Panc1 (cell line): ENCODE measurements around the gene NR2F1.

Experiments used
- POLR2AphosphoS5 ChIP-seq: IDR thresholded peaks from 2 replicates; pipeline ENCODE4 v1.6.1; 2012; ENCODE audit warnings: mild to moderate bottlenecking, low read depth, low read length, moderate library complexity
- SIN3A ChIP-seq: IDR thresholded peaks from 2 replicates; pipeline ENCODE4 v1.6.1; 2012; ENCODE audit warnings: low read depth, mild to moderate bottlenecking, low read length, moderate library complexity, borderline replicate concordance; ENCODE audit not compliant: insufficient read depth
- TF ChIP-seq, protein P1 (sequence below): fragments of 450-650 bp; IDR thresholded peaks from 2 replicates; pipeline ENCODE4 v1.5.1; 2017; ENCODE audit warnings: mild to moderate bottlenecking
- TF ChIP-seq, protein P2 (sequence below), 2 experiments: IDR thresholded peaks; 2 replicates each; pipeline ENCODE4 v1.6.1; 2011 to 2012; ENCODE audit warnings: low read depth in 2 of 2, control low read depth in 1 of 2, low read length in 1 of 2, mild to moderate bottlenecking in 1 of 2, moderate library complexity in 1 of 2; ENCODE audit not compliant: insufficient read depth in 1 of 2

- TF ChIP-seq, protein P1, sequence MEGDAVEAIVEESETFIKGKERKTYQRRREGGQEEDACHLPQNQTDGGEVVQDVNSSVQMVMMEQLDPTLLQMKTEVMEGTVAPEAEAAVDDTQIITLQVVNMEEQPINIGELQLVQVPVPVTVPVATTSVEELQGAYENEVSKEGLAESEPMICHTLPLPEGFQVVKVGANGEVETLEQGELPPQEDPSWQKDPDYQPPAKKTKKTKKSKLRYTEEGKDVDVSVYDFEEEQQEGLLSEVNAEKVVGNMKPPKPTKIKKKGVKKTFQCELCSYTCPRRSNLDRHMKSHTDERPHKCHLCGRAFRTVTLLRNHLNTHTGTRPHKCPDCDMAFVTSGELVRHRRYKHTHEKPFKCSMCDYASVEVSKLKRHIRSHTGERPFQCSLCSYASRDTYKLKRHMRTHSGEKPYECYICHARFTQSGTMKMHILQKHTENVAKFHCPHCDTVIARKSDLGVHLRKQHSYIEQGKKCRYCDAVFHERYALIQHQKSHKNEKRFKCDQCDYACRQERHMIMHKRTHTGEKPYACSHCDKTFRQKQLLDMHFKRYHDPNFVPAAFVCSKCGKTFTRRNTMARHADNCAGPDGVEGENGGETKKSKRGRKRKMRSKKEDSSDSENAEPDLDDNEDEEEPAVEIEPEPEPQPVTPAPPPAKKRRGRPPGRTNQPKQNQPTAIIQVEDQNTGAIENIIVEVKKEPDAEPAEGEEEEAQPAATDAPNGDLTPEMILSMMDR, result no peak
- TF ChIP-seq SIN3A (no peak), POLR2AphosphoS5 (no peak)
- TF ChIP-seq, protein P2, sequence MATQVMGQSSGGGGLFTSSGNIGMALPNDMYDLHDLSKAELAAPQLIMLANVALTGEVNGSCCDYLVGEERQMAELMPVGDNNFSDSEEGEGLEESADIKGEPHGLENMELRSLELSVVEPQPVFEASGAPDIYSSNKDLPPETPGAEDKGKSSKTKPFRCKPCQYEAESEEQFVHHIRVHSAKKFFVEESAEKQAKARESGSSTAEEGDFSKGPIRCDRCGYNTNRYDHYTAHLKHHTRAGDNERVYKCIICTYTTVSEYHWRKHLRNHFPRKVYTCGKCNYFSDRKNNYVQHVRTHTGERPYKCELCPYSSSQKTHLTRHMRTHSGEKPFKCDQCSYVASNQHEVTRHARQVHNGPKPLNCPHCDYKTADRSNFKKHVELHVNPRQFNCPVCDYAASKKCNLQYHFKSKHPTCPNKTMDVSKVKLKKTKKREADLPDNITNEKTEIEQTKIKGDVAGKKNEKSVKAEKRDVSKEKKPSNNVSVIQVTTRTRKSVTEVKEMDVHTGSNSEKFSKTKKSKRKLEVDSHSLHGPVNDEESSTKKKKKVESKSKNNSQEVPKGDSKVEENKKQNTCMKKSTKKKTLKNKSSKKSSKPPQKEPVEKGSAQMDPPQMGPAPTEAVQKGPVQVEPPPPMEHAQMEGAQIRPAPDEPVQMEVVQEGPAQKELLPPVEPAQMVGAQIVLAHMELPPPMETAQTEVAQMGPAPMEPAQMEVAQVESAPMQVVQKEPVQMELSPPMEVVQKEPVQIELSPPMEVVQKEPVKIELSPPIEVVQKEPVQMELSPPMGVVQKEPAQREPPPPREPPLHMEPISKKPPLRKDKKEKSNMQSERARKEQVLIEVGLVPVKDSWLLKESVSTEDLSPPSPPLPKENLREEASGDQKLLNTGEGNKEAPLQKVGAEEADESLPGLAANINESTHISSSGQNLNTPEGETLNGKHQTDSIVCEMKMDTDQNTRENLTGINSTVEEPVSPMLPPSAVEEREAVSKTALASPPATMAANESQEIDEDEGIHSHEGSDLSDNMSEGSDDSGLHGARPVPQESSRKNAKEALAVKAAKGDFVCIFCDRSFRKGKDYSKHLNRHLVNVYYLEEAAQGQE (IDR thresholded peaks at IDR 0.05; ENCODE audit: insufficient read depth in 1 of 2, low read depth in 2 of 2, low read length in 1 of 2), result no peak
Measured at GRCh38 chr5:93610581-93611272, 27.7 kb downstream of the NR2F1 start.
